ENCODE data around the gene SULT1C3.
A peak's percentile ranks its signal among the peaks of the same experiment; 100 is the strongest.

Gene SULT1C3

DNA sequence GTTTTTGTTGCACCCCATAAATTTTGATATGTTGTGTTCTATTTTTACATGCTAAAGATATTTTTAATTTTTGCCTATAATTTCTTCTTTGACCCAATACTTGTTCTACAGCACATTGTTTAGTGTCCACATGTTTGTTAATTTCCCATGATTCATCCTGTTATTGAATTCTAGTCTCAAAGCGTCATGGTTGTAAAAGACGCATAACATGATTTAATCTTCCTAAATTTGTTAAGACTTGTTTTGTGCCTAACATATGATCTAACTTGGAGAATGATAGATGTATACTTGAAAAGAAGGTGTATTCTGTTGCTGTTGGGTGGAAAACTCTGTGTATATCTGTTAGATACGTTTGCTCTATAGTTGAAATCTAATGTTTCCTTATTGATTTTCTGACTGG is 27.1 kb upstream of the SULT1C3 start:
- H3K27ac ChIP-seq (replicated peaks): no peak overlapping the region
- TF ChIP-seq, protein P1, sequence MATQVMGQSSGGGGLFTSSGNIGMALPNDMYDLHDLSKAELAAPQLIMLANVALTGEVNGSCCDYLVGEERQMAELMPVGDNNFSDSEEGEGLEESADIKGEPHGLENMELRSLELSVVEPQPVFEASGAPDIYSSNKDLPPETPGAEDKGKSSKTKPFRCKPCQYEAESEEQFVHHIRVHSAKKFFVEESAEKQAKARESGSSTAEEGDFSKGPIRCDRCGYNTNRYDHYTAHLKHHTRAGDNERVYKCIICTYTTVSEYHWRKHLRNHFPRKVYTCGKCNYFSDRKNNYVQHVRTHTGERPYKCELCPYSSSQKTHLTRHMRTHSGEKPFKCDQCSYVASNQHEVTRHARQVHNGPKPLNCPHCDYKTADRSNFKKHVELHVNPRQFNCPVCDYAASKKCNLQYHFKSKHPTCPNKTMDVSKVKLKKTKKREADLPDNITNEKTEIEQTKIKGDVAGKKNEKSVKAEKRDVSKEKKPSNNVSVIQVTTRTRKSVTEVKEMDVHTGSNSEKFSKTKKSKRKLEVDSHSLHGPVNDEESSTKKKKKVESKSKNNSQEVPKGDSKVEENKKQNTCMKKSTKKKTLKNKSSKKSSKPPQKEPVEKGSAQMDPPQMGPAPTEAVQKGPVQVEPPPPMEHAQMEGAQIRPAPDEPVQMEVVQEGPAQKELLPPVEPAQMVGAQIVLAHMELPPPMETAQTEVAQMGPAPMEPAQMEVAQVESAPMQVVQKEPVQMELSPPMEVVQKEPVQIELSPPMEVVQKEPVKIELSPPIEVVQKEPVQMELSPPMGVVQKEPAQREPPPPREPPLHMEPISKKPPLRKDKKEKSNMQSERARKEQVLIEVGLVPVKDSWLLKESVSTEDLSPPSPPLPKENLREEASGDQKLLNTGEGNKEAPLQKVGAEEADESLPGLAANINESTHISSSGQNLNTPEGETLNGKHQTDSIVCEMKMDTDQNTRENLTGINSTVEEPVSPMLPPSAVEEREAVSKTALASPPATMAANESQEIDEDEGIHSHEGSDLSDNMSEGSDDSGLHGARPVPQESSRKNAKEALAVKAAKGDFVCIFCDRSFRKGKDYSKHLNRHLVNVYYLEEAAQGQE (IDR thresholded peaks at IDR 0.05; ENCODE audit: insufficient replicate concordance, low read depth): no peak
- TF ChIP-seq, protein P2, sequence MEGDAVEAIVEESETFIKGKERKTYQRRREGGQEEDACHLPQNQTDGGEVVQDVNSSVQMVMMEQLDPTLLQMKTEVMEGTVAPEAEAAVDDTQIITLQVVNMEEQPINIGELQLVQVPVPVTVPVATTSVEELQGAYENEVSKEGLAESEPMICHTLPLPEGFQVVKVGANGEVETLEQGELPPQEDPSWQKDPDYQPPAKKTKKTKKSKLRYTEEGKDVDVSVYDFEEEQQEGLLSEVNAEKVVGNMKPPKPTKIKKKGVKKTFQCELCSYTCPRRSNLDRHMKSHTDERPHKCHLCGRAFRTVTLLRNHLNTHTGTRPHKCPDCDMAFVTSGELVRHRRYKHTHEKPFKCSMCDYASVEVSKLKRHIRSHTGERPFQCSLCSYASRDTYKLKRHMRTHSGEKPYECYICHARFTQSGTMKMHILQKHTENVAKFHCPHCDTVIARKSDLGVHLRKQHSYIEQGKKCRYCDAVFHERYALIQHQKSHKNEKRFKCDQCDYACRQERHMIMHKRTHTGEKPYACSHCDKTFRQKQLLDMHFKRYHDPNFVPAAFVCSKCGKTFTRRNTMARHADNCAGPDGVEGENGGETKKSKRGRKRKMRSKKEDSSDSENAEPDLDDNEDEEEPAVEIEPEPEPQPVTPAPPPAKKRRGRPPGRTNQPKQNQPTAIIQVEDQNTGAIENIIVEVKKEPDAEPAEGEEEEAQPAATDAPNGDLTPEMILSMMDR (IDR thresholded peaks at IDR 0.05; ENCODE audit: insufficient read depth, low read length): no peak
- TF ChIP-seq SPI1 (IDR thresholded peaks at IDR 0.05; ENCODE audit: borderline replicate concordance, low read depth) (no peak), POLR2AphosphoS5 (IDR thresholded peaks at IDR 0.05; ENCODE audit: low read depth) (no peak), GABPA (IDR thresholded peaks at IDR 0.05; ENCODE audit: low read depth) (no peak)
- H3K27me3 ChIP-seq (ENCODE audit: insufficient read depth, poor library complexity, severe bottlenecking): no peaks in the 10 kb centered on the region

DNA sequence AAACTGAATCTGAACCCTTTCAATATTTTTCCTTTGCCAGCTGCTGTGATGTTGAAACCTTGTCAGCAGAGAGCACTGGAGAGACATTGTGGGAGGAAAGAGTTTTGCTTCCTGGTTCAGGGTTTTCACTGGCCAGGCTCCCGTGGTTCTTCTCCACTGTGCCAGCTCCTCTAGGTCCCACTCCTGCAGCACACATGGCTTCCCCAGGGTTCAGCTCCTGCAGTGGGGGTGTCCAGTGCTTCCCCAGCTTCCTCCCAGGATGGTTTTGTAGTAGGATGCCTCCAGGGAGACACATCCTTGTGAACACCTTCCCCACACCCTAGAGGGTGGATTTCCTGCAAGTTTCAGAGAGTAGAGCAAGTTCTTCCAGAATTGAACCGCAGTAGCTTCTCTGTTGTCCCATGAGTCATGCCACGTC is 24.0 kb upstream of the SULT1C3 start:
- no peak overlapping the region for H3K27ac ChIP-seq (replicated peaks)
- peak; percentile 21 to 35 for DNase-seq (ENCODE audit: low read depth in 1 of 2, low spot score in 1 of 2)
- H3K27me3 ChIP-seq (ENCODE audit: insufficient read depth, poor library complexity, severe bottlenecking): no peaks in the 10 kb centered on the region
- TF ChIP-seq, protein P2 (IDR thresholded peaks at IDR 0.05; ENCODE audit: insufficient read depth, low read length): peak; percentile 9
- TF ChIP-seq POLR2AphosphoS5 (IDR thresholded peaks at IDR 0.05; ENCODE audit: low read depth): no peak
- H3K4me3 ChIP-seq (replicated peaks; ENCODE audit: insufficient read depth, low read length): no peak overlapping the region

More for the DNA sequence above, 27.1 kb upstream of the SULT1C3 start:
- H3K4me3 ChIP-seq (replicated peaks; ENCODE audit: insufficient read depth, low read length): no peak overlapping the region
- DNase-seq (ENCODE audit: low read depth in 1 of 2, low spot score in 1 of 2): no peak

DNA sequence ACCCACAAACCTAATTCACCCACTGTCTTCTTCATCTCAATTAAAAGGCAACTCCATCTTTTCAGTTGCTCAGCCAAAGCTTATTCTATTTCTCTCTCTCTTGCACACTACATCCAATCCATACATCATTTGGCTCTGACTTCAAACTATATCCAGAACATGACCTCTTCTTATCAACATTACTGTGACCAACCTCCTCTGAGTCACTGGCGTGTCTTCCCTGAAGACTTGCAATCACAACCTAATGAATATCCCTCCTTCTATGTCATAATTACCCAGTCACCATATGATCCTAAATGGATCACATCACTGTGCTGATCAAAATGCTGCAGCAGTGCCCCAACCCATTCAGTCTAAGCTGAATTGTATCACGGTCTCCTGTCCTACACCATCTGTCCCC is 22.6 kb upstream of the SULT1C3 start:
- no peak overlapping the region for H3K4me3 ChIP-seq (replicated peaks; ENCODE audit: insufficient read depth, low read length)
- no peak for DNase-seq (ENCODE audit: low read depth in 1 of 2, low spot score in 1 of 2)
- H3K27me3 ChIP-seq (ENCODE audit: insufficient read depth, poor library complexity, severe bottlenecking): no peaks in the 10 kb centered on the region
- no peak overlapping the region for H3K27ac ChIP-seq (replicated peaks)
- TF ChIP-seq SPI1 (IDR thresholded peaks at IDR 0.05; ENCODE audit: borderline replicate concordance, low read depth) (no peak), GABPA (IDR thresholded peaks at IDR 0.05; ENCODE audit: low read depth) (no peak), POLR2AphosphoS5 (IDR thresholded peaks at IDR 0.05; ENCODE audit: low read depth) (no peak)
- TF ChIP-seq, protein P2 (IDR thresholded peaks at IDR 0.05; ENCODE audit: insufficient read depth, low read length): no peak
- TF ChIP-seq, protein P1 (IDR thresholded peaks at IDR 0.05; ENCODE audit: insufficient replicate concordance, low read depth): no peak

DNA sequence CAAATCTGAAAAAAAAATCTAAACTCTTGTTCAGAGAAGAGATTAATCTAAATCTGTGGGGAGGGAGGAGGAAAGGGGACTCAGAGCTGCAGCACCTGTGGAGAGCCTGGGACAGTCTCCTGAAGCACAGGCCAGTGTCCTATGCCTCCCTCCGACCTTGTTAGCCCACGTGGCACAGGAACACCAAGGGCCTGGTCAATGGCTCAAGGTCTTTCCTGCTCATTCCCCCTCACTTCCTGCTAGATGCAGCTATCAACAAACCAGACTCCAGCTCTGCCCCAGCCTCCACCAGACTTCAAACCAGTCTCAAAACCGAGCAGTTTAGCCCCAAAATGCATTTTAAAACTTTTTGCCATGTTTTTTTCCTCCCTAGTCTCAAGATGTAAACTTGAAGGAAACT is 20.1 kb upstream of the SULT1C3 start:
- Histone ChIP-seq H3K4me3 (replicated peaks; ENCODE audit: insufficient read depth, low read length) (no peak overlapping the region), H3K27ac (replicated peaks) (no peak overlapping the region), H3K27me3 (ENCODE audit: insufficient read depth, poor library complexity, severe bottlenecking) (no peaks in the 10 kb centered on the region)
- DNase-seq (ENCODE audit: low read depth in 1 of 2, low spot score in 1 of 2): no peak
- TF ChIP-seq, protein P2 (IDR thresholded peaks at IDR 0.05; ENCODE audit: insufficient read depth, low read length): no peak
- TF ChIP-seq, protein P1 (IDR thresholded peaks at IDR 0.05; ENCODE audit: insufficient replicate concordance, low read depth): no peak
- TF ChIP-seq GABPA (IDR thresholded peaks at IDR 0.05; ENCODE audit: low read depth): no peak
- TF ChIP-seq SPI1 (IDR thresholded peaks at IDR 0.05; ENCODE audit: borderline replicate concordance, low read depth): no peak
- no peak for TF ChIP-seq POLR2AphosphoS5 (IDR thresholded peaks at IDR 0.05; ENCODE audit: low read depth)
